GM12878 (cell line): ENCODE results near the gene IGF1R. TPM values are rescaled to one million over a fixed set of nuclear protein-coding genes. Genes with fewer than 3 reads are reported as not detected.

Source experiments
- ATAC-seq: fragments of 200-7000 bp; cut with Tn5 transposase; 3 replicates; pipeline ENCODE4 v1.9.1; 2020; ENCODE audit warnings: mild to moderate bottlenecking, moderate library complexity
- BruUV-seq: library from RNA; stranded (reverse); fragments of 400-500 nt; replicated peaks from 2 replicates; lab custom pipeline; 2021; lab: Mats Ljungman, UMichigan
- CTCF ChIA-PET: fragments of 300-600 bp; sonication (Branson Sonifier 250); formaldehyde crosslinking; extraction: SDS; loops from one replicate; lab custom pipeline; 2021; ENCODE audit warnings: inconsistent platforms; lab: Yijun Ruan, JAX
- POLR2A ChIA-PET: fragments of 350-600 bp; formaldehyde crosslinking; extraction: SDS; loops from one replicate; lab custom pipeline; 2021; ENCODE audit warnings: inconsistent platforms; lab: Charles Lee
- RAD21 ChIA-PET: fragments of 300-600 bp; sonication (Branson Sonifier 250); formaldehyde crosslinking; loops from one replicate; lab custom pipeline; 2023; ENCODE audit warnings: antibody characterized with exemption; ENCODE audit not compliant: unreplicated experiment; lab: Charles Lee
- SMC1A ChIA-PET: fragments of 300-600 bp; sonication (Branson Sonifier 250); formaldehyde crosslinking; loops from one replicate; lab custom pipeline; 2023; ENCODE audit not compliant: unreplicated experiment, uncharacterized antibody; lab: Charles Lee
- DNase-seq: peaks from one replicate; pipeline ENCODE4 v3.0.0-alpha.2; 2011; ENCODE audit warnings: low read depth, low spot score
- FAIRE-seq: peaks from 3 replicates; lab custom pipeline; 2011; peaks lifted over from hg19 to GRCh38; lab: Jason Lieb, UNC
- H2AFZ ChIP-seq: 2 replicates; pipeline ENCODE4 v1.6.0; 2011; ENCODE audit warnings: low read depth, low read length, control low read depth; ENCODE audit not compliant: control insufficient read depth
- H3K27ac ChIP-seq: 2 replicates; pipeline ENCODE4 v1.5.1; 2011; ENCODE audit warnings: control low read depth; ENCODE audit not compliant: control insufficient read depth, insufficient read depth
- H3K27me3 ChIP-seq, 2 experiments: replicated peaks in 1 of 2; 2 replicates each; pipeline versions ENCODE4 v1.6.0 to v1.6.1; 2011; ENCODE audit warnings: low read length in 1 of 2; ENCODE audit not compliant: control insufficient read depth in 2 of 2, insufficient read depth in 2 of 2
- H3K36me3 ChIP-seq, 2 experiments: 2 replicates each; pipeline ENCODE4 v1.5.1; 2011; ENCODE audit warnings: low read length in 1 of 2; ENCODE audit not compliant: control insufficient read depth in 2 of 2, insufficient read depth in 2 of 2
- H3K4me1 ChIP-seq: 2 replicates; pipeline ENCODE4 v1.6.1; 2011; ENCODE audit warnings: mild to moderate bottlenecking, low read length, moderate library complexity, mixed read lengths; ENCODE audit not compliant: control insufficient read depth, insufficient read depth
- H3K4me2 ChIP-seq: 2 replicates; pipeline ENCODE4 v1.6.0; 2011; ENCODE audit warnings: control low read depth; ENCODE audit not compliant: control insufficient read depth, insufficient read depth
- H3K4me3 ChIP-seq: fragments of 200-600 bp; sonication (generic); 2 replicates; pipeline ENCODE4 v1.5.1; 2016
- H3K79me2 ChIP-seq: 2 replicates; pipeline ENCODE4 v1.6.0; 2011; ENCODE audit warnings: low read length; ENCODE audit not compliant: control insufficient read depth, insufficient read depth
- H3K9ac ChIP-seq: 2 replicates; pipeline ENCODE4 v1.8.0; 2011; ENCODE audit warnings: low read length, control low read depth, mixed read lengths; ENCODE audit not compliant: control insufficient read depth, insufficient read depth
- H3K9me3 ChIP-seq: replicated peaks from 3 replicates; pipeline ENCODE4 v1.5.1; 2011; ENCODE audit warnings: mild to moderate bottlenecking, low read length; ENCODE audit not compliant: control insufficient read depth, insufficient read depth
- H4K20me1 ChIP-seq: 2 replicates; pipeline ENCODE4 v1.6.0; 2011; ENCODE audit not compliant: control insufficient read depth, insufficient read depth
- CEBPB ChIP-seq, 2 experiments: fragments of 150-350 bp in 1 of 2; IDR thresholded peaks; 2 replicates each; pipeline ENCODE4 v1.6.1; 2012 to 2014; ENCODE audit warnings: low read depth in 2 of 2, low read length in 2 of 2, borderline replicate concordance in 1 of 2, inconsistent platforms in 1 of 2
- RFX5 ChIP-seq: IDR thresholded peaks from 2 replicates; pipeline ENCODE4 v1.6.1; 2011; ENCODE audit warnings: low read depth, low read length, improper control_type of control experiment
- WRNIP1 ChIP-seq: IDR thresholded peaks from 2 replicates; pipeline ENCODE4 v1.6.1; 2011; ENCODE audit warnings: low read depth, low read length, improper control_type of control experiment, borderline replicate concordance
- YY1 ChIP-seq: IDR thresholded peaks from 2 replicates; pipeline ENCODE4 v1.6.1; 2011; ENCODE audit warnings: low read depth, mild to moderate bottlenecking, low read length
- ZBTB4 ChIP-seq: fragments of 450-650 bp; formaldehyde crosslinking; IDR thresholded peaks from 2 replicates; pipeline ENCODE4 v1.4.0; 2022; ENCODE audit warnings: mild to moderate bottlenecking, moderate library complexity
- WGBS: methylation state at CpG from one replicate; pipeline ENCODE4 v1.1.6; 2016; ENCODE audit warnings: low lambda C conversion rate; ENCODE audit not compliant: insufficient replicate concordance, insufficient coverage; ENCODE audit errors: missing lambda C conversion rate; 5-methylcytosine and 5-hydroxymethylcytosine counted together
- in situ Hi-C: fragments of 300-500 bp; cut with MboI; formaldehyde crosslinking; loops from 9 replicates; pipeline ENCODE4 v1.14.3; 2018; ENCODE audit warnings: mixed read lengths
- intact Hi-C: fragments of 100-400 bp; cut with micrococcal nuclease; formaldehyde crosslinking; loops from one replicate; pipeline ENCODE4 v1.14.2; 2022; ENCODE audit not compliant: unreplicated experiment
- polyA plus RNA-seq, 11 experiments: library from polyadenylated mRNA; depleted of rRNA in 4 of 11; unstranded in 6 of 11; stranded (reverse) in 5 of 11; fragments of >200 nt; fragmentation: Nextera tagmentation in 4 of 11; fragmentation: Illumina TruSeq in 1 of 11; extraction: Ambion mirVana in 4 of 11; extraction: Trizol in 1 of 11; gene quantifications; 1 replicate in 1 of 11; 2 replicates in 10 of 11; pipeline versions ENCODE4 v1.2.1 to v1.2.3, GENCODE V29; 2011 to 2016; ENCODE audit warnings: inconsistent platforms in 2 of 11, missing spikeins in 2 of 11, low read depth in 1 of 11
- total RNA-seq, 4 experiments: library from RNA; depleted of rRNA in 3 of 4; stranded (reverse); fragments of >200 nt in 3 of 4; fragmentation: Illumina TruSeq in 1 of 4; extraction: Trizol in 1 of 4; gene quantifications; 2 replicates each; pipeline versions ENCODE4 v1.2.1 to v1.2.3, GENCODE V29; 2013 to 2021

The IGF1R gene
- total and polyA plus RNA-seq, 10 of the 15 experiments (the other 5 are each of a cell fraction or from before 2014, with no cell fraction given), result 0.03 to 2.7 (median 0.66) TPM

GRCh38 chr15:98610991-98611390 lies 37.3 kb upstream of the IGF1R start:
- Histone ChIP-seq H3K36me3 (no peaks in the 10 kb centered on the region), H3K4me1 (no peaks in the 10 kb centered on the region), H3K9me3 (no peaks in the 10 kb centered on the region), H3K9ac (no peak overlapping the region), H3K79me2 (no peaks in the 10 kb centered on the region), H3K27ac (no peak overlapping the region), H3K4me2 (no peak overlapping the region), H4K20me1 (no peaks in the 10 kb centered on the region), H3K4me3 (no peak overlapping the region), H2AFZ (no peak overlapping the region), H3K27me3 (no peaks in the 10 kb centered on the region; a peak in 1 of 4 replicates)
- DNase-seq (no peak), FAIRE-seq (no peak), ATAC-seq (no peak)
- BruUV-seq, result no TSS peak
- SMC1A ChIA-PET, result no interaction called here
- in situ Hi-C loops (no loop called here), intact Hi-C loops (no loop called here)
- WGBS, result 10% methylated on average over 4 of the region's 4 CpGs
- POLR2A ChIA-PET, result no interaction called here
- RAD21 ChIA-PET, result no interaction called here
- TF ChIP-seq WRNIP1 (no peak), RFX5 (no peak), CEBPB (IDR thresholded peaks at IDR 0.05; ENCODE audit: borderline replicate concordance in 1 of 2, low read depth in 2 of 2, low read length in 2 of 2) (no peak), ZBTB4 (CRISPR knock-in tag) (no peak), YY1 (no peak)
- CTCF ChIA-PET, result no interaction called here
